IMR-90 (cell line): ENCODE measurements around the gene ANKRD11.

Experiments
- CTCF ChIP-seq: conservative IDR thresholded peaks from 2 replicates; pipeline ENCODE4 v1.5.1; 2012; ENCODE audit warnings: mild to moderate bottlenecking, low read depth, low read length, improper control_type of control experiment
- SMC3 ChIP-seq: fragments of 150-350 bp; IDR thresholded peaks from 2 replicates; pipeline ENCODE4 v1.6.1; 2016; ENCODE audit warnings: low read depth, mild to moderate bottlenecking, antibody characterized with exemption, low read length, moderate library complexity

GRCh38 chr16:89280546-89281188 is 209.7 kb downstream of the ANKRD11 start:
- TF ChIP-seq CTCF (no peak), SMC3 (no peak)
